Loucy (cell line): ENCODE data around the gene VWA3A.

Experiments
- EZH2phosphoT487 ChIP-seq: fragments of 200-600 bp; IDR thresholded peaks from 2 replicates; pipeline ENCODE4 v1.6.1; 2018; ENCODE audit warnings: antibody characterized with exemption, mild to moderate bottlenecking, moderate library complexity, borderline replicate concordance
- TF ChIP-seq, protein P1 (sequence below): fragments of 200-600 bp; sonication (generic); conservative IDR thresholded peaks from 2 replicates; pipeline ENCODE4 v1.5.1; 2014; ENCODE audit warnings: mild to moderate bottlenecking, antibody characterized with exemption, low read length

DNA sequence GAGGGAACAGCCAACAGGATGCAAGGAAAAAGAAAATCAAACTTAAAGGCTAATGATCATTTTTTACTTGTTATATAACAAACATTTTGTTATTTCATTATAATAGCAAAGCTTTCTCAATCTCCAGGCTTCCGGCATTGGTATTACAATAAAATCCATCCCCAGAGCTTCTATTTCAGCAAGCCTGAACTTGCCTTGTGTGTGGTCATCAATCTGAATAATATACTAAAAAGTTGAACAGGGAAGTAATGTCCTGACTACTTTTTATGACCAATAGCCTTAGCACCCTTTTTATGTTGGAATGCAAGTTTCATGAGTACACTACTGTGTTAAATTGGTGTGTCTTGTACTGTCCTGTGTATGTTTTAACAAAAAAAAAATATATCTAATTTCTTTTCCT, 27.1 kb upstream of the VWA3A start:
- TF ChIP-seq EZH2phosphoT487 = no peak
- TF ChIP-seq, protein P1, sequence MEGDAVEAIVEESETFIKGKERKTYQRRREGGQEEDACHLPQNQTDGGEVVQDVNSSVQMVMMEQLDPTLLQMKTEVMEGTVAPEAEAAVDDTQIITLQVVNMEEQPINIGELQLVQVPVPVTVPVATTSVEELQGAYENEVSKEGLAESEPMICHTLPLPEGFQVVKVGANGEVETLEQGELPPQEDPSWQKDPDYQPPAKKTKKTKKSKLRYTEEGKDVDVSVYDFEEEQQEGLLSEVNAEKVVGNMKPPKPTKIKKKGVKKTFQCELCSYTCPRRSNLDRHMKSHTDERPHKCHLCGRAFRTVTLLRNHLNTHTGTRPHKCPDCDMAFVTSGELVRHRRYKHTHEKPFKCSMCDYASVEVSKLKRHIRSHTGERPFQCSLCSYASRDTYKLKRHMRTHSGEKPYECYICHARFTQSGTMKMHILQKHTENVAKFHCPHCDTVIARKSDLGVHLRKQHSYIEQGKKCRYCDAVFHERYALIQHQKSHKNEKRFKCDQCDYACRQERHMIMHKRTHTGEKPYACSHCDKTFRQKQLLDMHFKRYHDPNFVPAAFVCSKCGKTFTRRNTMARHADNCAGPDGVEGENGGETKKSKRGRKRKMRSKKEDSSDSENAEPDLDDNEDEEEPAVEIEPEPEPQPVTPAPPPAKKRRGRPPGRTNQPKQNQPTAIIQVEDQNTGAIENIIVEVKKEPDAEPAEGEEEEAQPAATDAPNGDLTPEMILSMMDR = no peak
